HEK293 (cell line): Measurements from ENCODE around the gene MAPK8IP3.

Experiments used
- CTCF ChIP-seq: fragments of 450-650 bp; formaldehyde crosslinking; IDR thresholded peaks from 2 replicates; pipeline ENCODE4 v1.5.1; 2016; ENCODE audit warnings: missing biosample characterization, missing genetic modification characterization
- IKZF3 ChIP-seq: fragments of 450-650 bp; IDR thresholded peaks from 2 replicates; pipeline ENCODE4 v1.5.0; 2018; ENCODE audit warnings: missing biosample characterization, mild to moderate bottlenecking, missing genetic modification characterization, moderate library complexity
- MEIS1 ChIP-seq: sonication (generic); formaldehyde crosslinking; IDR thresholded peaks from 2 replicates; pipeline ENCODE4 v1.8.1; 2022; ENCODE audit warnings: missing genetic modification reagents, mild to moderate bottlenecking, borderline replicate concordance

- TF ChIP-seq CTCF (tag by site-specific recombination) (no peak), IKZF3 (tag by site-specific recombination) (no peak), MEIS1 (CRISPR knock-in tag) (no peak)
Observed at GRCh38 chr16:1689853-1690252, 16.1 kb upstream of the MAPK8IP3 start.
